ENCODE measurements around the gene GPR63.

DNA sequence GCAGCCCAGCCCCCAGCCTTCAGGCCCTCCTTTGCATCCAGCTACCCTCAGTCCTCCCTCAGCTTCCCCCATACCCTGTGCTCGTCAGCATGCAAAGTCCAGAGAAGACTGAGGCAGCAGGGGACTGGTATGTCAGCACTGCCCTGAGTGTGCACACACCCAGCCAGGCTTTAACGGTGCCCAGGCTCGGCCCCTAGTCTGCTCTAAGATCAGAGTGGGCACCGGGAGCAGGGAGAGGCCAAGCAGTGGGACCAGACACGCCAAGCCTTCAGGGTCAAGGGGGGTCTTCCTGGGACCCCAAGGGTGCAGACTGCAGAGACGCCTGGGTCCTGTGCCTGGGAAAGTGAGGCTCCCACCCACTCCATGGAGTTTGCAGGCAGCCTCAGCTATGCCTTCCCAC, 74.7 kb downstream of the GPR63 start:
- TF ChIP-seq, protein P1, sequence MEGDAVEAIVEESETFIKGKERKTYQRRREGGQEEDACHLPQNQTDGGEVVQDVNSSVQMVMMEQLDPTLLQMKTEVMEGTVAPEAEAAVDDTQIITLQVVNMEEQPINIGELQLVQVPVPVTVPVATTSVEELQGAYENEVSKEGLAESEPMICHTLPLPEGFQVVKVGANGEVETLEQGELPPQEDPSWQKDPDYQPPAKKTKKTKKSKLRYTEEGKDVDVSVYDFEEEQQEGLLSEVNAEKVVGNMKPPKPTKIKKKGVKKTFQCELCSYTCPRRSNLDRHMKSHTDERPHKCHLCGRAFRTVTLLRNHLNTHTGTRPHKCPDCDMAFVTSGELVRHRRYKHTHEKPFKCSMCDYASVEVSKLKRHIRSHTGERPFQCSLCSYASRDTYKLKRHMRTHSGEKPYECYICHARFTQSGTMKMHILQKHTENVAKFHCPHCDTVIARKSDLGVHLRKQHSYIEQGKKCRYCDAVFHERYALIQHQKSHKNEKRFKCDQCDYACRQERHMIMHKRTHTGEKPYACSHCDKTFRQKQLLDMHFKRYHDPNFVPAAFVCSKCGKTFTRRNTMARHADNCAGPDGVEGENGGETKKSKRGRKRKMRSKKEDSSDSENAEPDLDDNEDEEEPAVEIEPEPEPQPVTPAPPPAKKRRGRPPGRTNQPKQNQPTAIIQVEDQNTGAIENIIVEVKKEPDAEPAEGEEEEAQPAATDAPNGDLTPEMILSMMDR (IDR thresholded peaks at IDR 0.05), result no peak
- TF ChIP-seq EZH2phosphoT487 (IDR thresholded peaks at IDR 0.05) (no peak), EZH2 (IDR thresholded peaks at IDR 0.05) (no peak)
